HG03571 (cell line): Measurements from ENCODE around the gene OGFR.

Experiments used
- ATAC-seq: cut with Tn5 transposase; IDR thresholded peaks from one replicate; pipeline ENCODE4 v1.9.1; 2021; ENCODE audit not compliant: unreplicated experiment

OGFR gene

DNA sequence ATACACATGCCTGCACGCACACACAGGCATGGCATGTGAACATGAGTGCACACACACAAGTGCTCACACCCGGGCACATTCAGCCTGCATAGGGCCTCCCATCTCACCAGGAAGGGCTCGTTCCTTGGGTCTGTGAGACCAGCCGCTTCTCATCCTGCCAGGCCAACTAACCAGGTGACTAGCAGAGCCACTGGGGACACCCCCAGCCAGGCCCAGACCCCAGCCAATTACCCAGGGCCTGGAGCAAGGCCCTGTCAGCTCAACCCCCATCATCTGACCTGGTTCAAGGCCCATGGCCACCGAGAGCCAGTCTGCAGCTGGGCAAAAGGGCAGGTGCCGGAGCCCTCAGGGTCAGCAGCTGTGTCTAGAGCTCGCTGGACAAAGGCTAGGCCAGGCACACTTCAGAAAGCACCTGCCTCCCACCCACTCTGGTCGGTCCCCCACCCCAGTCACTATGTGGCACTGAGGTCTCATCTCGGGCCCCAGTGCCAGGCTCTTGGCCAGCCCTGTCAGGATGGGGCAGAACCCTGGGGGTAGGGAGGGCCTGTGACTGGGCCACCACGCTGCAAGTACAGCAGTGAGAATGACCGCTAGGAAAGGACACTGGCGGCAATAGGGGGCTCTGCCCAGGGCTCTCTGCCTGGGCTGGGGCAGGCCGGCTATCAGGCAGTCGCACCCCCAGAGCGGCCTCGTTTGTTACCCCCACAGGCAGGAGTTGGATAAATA is 35.1 kb upstream of the OGFR start:
- no peak for ATAC-seq

- ATAC-seq, result no peak
These were observed 34.3 kb upstream of the OGFR start for GRCh38 chr20:62770111-62770910.

DNA sequence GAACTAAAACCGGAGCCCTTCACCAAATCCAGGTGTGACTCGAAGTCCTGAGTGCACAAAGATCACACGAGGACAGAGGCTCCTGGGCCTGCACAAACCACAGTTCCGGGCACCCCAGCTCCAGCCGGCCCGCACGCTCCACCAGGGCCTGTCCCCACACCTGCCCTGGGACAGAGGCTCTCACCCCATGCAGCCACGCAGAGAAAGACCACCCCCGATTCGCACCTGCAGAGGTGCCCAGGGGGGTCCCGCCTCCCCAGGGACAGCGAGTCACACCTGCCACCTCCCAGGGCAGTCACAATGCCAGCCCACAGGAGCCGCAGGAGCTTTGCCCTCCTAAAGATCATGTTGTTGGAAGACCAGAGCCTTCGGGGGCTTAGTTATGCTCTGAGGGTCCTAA is 33.7 kb upstream of the OGFR start:
- ATAC-seq, result no peak

DNA sequence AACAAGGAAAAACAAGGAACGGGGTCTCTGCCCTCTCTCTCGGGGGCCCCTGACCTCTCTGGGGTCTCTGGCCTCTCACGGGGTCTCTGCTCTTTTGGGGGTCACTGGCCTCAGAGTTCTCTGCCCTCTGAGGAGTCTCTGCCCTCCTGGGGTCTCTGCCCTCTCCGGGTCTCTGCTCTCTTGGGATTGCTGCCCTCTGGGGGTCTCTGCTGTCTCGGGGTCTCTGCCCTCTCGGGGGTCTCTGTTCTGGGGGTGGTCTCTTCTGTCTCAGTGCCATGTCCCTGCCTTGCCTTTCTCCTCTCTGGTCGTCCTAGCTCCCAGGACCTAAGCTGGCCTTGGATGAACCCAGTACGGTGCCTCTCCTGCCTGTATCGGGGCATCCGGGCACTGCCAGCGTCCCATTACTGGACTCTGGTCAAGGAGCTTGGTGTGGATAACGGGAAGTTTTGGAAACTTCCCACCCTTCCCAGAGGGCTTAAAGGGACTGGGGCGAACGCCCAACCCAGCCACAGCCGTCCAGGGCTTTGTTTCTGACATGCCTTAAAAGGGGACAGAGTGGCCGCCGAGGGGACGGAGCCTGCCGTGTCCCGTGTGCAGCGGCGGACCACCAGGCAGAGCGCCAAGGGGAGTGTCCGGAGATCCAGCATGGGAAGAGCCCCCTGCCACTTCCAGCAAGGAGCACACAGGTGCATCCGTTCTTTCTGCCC is 33.1 kb upstream of the OGFR start:
- ATAC-seq, result no peak

DNA sequence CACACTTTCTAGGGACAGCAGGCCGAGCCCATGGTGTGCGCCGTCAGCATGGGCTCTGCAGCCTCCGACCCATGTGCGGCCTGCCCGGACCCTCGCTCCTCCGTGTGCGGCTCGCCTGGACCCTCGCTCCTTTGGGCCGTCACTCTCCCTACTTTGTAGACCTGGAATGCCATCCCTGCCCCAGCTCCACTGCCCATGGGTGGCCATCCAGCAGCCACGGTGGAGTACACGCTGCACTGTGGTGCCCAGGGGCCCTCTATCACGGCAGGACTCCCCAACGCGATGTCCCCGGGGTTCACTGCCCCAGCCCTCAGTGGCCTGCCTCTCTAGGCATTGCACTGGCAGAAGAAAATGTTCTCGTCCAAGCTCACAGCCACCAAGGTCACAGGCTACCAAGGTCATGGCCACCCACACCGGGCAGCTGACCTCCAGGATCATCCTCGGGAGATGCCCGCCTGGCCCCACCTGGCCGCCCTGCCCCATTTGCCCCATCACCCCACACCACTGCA is 32.5 kb upstream of the OGFR start:
- no peak for ATAC-seq

GRCh38 chr20:62772619-62772989 is 32.0 kb upstream of the OGFR start:
- ATAC-seq, result no peak

DNA sequence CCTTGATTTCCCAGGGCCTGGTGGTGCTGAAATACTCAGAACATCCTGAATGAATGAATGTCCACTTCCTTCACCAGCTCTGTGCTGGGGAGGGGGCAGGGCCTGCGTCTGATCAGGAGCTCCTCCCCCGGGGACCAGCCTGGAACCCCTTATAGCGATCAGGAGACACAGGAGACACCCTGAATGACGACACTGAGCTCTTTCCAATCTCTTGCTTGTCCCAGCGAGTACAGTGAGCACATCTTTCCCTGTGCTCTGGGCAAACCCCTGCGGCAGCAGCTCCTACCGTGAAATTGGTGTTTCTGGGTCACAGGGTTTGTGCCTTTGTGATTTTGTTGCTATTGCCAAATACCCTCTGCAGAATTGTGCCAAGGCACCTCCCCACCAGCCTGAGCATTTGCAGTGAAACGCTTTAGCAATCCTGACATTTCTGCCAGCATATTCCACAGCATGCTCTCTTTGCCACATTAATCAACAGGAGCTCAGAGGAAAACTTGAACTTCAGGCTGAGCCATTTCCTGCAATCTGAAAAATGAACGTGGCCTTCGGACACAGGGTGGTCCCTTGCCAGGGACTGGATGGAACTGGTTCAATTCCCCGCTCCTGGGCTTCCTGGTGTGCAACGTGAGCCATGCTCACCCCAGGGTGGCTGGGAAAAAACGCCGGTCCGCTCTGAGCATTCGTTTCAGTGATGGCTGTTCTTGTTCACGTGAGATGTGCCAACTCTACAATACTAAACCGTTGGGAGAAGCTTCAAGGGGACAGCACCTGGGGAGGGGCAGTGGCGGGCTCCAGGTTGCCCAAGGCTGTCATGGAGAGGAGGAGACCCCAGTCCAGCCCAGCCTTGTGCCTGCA is 31.4 kb upstream of the OGFR start:
- no peak for ATAC-seq

GRCh38 chr20:62773845-62774714 is 30.6 kb upstream of the OGFR start:
- ATAC-seq, result no peak

DNA sequence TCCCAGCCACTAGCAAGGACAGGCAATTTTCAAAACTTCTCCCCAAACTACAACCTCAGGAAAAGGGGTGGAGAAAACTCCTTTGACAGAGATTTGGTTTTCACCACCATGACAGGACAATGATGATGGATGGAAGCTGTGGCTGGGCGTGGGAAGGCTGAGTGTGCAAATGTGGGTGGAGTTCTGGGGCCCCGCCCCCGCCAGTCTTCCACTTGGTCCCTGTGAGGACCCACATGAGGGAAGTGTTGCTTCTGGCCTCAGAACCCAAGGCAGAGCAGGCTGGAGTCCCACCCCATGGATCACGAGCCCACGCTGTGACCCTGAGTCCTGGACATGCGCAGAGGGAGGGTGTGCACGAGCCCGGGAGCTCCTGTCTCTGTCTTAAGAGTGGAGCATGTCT is 29.9 kb upstream of the OGFR start:
- no peak for ATAC-seq

DNA sequence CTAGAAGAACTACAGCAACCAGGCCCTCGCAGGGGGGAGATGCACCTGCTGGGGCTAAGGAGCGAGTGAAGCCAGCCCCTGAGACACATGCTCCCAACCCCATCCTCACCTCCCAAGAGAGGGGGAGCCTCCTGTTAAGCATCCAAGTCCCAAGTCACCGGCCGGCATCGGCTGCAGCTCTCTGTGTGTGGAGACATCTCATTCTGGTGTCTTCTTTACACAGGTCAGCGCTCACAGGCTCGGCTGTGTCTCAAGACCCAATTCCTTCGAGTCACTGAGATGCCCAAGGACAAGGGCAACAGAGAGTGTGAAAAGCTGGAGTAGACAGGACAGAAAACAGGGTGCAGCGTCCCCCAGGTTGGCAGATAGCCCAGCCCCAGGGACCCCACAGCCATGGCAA is 29.4 kb upstream of the OGFR start:
- ATAC-seq, result no peak

- ATAC-seq, result no peak
These were observed 28.5 kb upstream of the OGFR start for GRCh38 chr20:62776035-62776691.

GRCh38 chr20:62776692-62777527 is 27.7 kb upstream of the OGFR start:
- no peak for ATAC-seq

GRCh38 chr20:62777528-62777830 is 27.2 kb upstream of the OGFR start:
- ATAC-seq, result no peak

- no peak for ATAC-seq
These were observed 26.6 kb upstream of the OGFR start for GRCh38 chr20:62778058-62778457.

- ATAC-seq, result no peak
These were observed 25.8 kb upstream of the OGFR start for GRCh38 chr20:62778601-62779416.

DNA sequence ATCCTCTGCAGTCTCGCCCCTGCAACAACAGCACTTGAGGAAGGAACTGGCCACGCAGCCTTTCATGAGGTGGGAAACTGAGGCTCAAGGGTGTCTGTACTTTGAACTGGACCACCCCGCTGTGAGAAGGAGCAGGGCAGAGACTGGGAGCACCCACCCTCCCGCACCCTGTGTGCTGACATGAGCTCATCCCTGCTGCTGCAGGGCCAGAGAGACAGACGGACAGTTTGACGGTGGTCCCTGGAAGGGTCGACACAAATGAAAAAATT is 25.3 kb upstream of the OGFR start:
- no peak for ATAC-seq

DNA sequence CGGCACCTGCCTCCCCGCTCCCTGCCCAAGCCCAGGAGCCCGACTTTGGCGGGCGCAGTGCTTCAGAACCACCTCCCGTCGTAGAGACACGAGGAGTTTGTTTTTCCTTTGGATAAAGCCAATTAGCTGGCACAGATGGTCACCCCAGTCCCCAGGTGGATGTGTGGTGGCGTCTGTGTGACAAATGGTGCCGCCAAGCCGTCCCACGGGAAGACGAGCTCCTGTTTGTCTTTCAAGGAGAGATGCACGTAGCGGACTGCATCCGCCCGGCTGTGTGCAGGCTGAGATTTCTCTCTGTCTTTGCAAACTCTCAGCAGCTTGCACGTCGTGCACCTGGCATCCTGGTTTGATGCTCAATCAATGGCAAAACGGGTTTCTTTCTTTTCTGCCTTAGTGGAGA is 24.4 kb upstream of the OGFR start:
- no peak for ATAC-seq

DNA sequence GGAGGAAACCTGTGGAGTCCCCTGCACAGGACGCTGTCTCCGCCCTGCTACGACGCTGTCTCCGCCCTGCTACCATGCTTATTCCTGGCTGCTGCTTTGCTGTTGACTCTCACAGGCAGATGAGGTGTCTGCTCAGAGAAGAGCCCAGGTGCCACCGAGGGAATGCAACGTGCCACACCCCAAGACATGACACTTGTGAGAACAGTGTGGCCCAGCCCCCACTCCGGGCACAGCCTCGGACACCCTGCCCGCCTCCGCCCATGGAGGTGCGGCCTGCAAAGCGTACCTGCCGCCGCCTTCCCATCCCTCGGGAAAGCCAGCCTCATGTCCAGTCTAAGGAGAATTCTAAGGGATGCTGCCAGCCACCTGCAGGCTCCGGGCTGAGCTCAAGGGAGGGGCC is 23.9 kb upstream of the OGFR start:
- ATAC-seq, result no peak
